ENCODE results near the gene ZNF474.

ZNF474 gene

DNA sequence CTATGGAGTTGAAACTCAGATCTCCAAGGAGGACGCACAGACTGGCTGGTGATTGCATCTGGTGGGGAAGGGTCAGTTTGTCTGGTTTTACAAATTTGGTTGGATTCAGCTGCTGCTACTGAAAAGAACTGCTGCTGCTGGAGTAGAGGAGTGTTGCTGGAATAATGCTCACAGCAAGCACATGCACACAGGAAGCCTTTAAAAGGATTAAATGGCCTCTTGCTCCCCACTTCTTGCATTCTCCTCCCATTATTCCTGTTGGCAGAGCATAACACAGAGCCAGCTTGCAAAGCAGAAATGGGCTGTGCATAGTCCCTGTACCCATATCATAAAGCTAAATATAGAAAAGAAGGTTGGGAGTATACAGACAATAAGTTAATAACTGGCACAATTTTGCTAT, 16.6 kb downstream of the ZNF474 start:
- Histone ChIP-seq H3K36me3 (ENCODE audit: control insufficient read depth, insufficient read depth, low read length) (no peaks in the 10 kb centered on the region), H3K4me1 (ENCODE audit: control insufficient read depth, insufficient read depth, low read length) (no peaks in the 10 kb centered on the region), H3K4me3 (ENCODE audit: low read length) (no peak overlapping the region), H3K9me3 (ENCODE audit: control insufficient read depth, low read length) (no peaks in the 10 kb centered on the region), H3K27me3 (ENCODE audit: control insufficient read depth, insufficient read depth, low read length) (no peaks in the 10 kb centered on the region), H3K9ac (ENCODE audit: low read length) (no peak overlapping the region)

DNA sequence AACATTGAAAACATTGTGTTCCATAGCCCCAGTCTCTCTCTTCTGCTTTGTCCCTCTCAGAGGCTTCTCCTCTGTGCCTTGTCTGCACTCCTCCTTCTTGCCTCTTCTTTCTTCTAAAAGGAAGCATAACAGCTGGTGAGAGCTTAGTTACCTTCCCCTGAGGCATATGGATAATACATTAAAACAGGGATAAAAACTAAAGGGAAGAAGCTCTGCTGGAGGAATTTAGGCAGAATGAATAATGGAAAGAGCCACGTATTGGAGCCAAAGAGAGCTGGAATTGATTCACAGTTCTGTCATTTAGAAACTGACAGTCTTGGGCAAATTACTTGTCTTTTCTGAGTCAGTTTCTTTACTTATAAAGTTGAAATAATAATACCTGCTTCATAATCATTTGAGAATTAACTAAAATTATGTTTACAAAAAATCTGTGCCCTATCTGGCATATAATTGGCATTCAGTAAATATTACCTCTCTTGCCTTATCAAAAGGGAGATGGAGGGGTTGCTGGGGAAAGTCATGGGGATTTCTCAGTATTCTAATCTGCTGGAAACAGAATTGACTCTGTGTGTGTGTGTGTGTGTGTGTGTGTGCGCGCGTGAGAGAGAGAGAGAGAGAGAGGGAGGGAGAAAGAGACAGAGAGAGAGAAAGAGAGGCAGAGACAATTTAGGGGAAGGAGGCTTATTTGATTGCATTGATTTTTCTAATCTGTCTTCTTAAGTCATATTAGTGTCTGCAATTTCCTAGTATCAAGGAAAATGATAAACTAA, 20.2 kb downstream of the ZNF474 start:
- Histone ChIP-seq H3K9ac (ENCODE audit: low read length) (no peak overlapping the region), H3K9me3 (ENCODE audit: control insufficient read depth, low read length) (no peaks in the 10 kb centered on the region), H3K36me3 (ENCODE audit: control insufficient read depth, insufficient read depth, low read length) (no peaks in the 10 kb centered on the region), H3K4me1 (ENCODE audit: control insufficient read depth, insufficient read depth, low read length) (no peaks in the 10 kb centered on the region), H3K4me3 (ENCODE audit: low read length) (no peak overlapping the region), H3K27me3 (ENCODE audit: control insufficient read depth, insufficient read depth, low read length) (no peaks in the 10 kb centered on the region)

DNA sequence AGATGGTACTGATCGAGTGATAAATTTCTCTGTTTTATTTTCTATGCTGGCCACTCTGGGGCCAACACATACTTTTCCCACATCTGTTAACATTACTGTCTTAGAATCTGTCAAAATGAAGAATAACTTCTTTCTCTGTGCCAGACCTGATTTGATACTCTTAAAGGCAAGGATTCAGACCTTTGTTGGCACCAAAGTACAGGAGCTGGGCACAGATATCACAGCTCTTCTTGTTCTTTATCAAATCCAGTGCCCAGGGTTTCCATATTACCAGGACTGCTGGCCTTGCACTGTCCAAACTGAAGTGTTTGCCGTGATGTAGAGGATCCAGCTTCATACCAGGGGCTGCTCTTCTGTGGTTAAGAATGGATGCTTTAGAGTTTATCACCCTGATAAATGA, 20.9 kb downstream of the ZNF474 start:
- Histone ChIP-seq H3K27me3 (ENCODE audit: control insufficient read depth, insufficient read depth, low read length) (no peaks in the 10 kb centered on the region), H3K9me3 (ENCODE audit: control insufficient read depth, low read length) (no peaks in the 10 kb centered on the region), H3K36me3 (ENCODE audit: control insufficient read depth, insufficient read depth, low read length) (no peaks in the 10 kb centered on the region), H3K4me1 (ENCODE audit: control insufficient read depth, insufficient read depth, low read length) (no peaks in the 10 kb centered on the region), H3K4me3 (ENCODE audit: low read length) (no peak overlapping the region), H3K9ac (ENCODE audit: low read length) (no peak overlapping the region)

DNA sequence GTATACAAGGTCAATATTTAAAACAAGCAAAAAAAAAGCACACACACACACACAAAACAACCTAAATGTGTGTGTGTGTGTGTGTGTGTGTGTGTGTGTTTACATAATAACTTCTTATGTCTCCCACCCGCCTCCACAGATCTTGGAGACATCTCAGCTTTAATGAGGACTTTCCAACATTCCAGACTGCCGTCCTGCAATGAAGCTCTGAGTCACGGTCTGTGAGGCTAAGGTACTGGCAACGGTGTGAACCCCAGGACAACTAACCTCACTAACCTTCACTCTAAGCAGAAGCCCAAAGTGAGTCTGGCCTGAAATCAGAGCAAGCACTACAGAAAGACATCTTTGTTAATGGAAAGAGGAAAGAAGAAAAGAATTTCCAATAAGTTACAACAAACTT, 22.3 kb downstream of the ZNF474 start:
- Histone ChIP-seq H3K9ac (ENCODE audit: low read length) (no peak overlapping the region), H3K4me3 (ENCODE audit: low read length) (no peak overlapping the region), H3K36me3 (ENCODE audit: control insufficient read depth, insufficient read depth, low read length) (no peaks in the 10 kb centered on the region), H3K27me3 (ENCODE audit: control insufficient read depth, insufficient read depth, low read length) (no peaks in the 10 kb centered on the region), H3K9me3 (ENCODE audit: control insufficient read depth, low read length) (no peaks in the 10 kb centered on the region), H3K4me1 (ENCODE audit: control insufficient read depth, insufficient read depth, low read length) (no peaks in the 10 kb centered on the region)

DNA sequence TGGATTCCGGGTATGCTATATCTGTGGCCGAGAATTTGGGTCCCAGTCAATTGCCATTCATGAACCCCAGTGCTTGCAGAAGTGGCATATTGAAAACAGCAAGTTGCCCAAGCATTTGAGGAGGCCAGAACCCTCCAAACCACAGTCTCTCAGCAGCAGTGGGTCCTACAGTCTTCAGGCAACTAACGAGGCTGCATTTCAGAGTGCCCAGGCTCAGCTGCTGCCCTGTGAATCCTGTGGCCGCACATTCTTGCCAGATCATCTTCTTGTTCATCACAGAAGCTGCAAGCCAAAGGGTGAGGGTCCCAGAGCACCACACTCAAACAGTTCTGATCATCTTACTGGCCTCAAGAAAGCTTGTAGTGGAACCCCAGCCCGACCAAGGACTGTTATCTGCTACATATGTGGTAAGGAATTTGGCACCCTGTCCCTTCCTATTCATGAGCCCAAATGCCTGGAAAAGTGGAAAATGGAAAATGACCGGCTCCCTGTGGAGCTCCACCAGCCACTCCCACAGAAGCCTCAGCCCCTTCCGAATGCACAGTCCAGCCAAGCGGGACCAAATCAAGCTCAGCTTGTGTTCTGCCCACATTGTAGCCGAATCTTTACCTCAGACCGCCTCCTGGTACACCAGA, 23.0 kb downstream of the ZNF474 start:
- Histone ChIP-seq H3K36me3 (ENCODE audit: control insufficient read depth, insufficient read depth, low read length) (no peaks in the 10 kb centered on the region), H3K27me3 (ENCODE audit: control insufficient read depth, insufficient read depth, low read length) (no peaks in the 10 kb centered on the region)

DNA sequence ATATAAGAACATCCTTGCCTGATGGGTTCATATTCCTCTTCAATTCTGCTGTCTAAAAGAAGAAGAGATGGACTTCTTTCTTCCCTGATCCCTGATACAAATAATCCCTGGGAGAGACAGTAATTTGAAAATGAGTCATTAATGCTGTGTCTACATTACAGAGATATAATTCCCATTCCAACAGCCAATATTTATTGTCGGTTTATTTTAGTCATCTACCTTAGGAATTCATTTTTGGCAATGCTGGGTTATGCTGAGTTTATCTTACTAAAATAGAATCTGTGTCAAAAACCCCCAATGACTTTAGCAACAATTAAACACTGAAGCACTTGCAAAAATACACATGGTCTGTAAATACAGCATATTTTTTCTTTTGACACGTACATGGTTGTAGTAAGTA, 23.9 kb downstream of the ZNF474 start:
- Histone ChIP-seq H3K27me3 (ENCODE audit: control insufficient read depth, insufficient read depth, low read length) (no peaks in the 10 kb centered on the region), H3K4me1 (ENCODE audit: control insufficient read depth, insufficient read depth, low read length) (no peaks in the 10 kb centered on the region), H3K9me3 (ENCODE audit: control insufficient read depth, low read length) (no peaks in the 10 kb centered on the region), H3K9ac (ENCODE audit: low read length) (no peak overlapping the region), H3K4me3 (ENCODE audit: low read length) (no peak overlapping the region), H3K36me3 (ENCODE audit: control insufficient read depth, insufficient read depth, low read length) (no peaks in the 10 kb centered on the region)

More for the DNA sequence above, 23.0 kb downstream of the ZNF474 start:
- no peak overlapping the region for H3K9ac ChIP-seq (ENCODE audit: low read length)
- no peak overlapping the region for H3K4me3 ChIP-seq (ENCODE audit: low read length)
- H3K9me3 ChIP-seq (ENCODE audit: control insufficient read depth, low read length): no peaks in the 10 kb centered on the region
- H3K4me1 ChIP-seq (ENCODE audit: control insufficient read depth, insufficient read depth, low read length): no peaks in the 10 kb centered on the region

DNA sequence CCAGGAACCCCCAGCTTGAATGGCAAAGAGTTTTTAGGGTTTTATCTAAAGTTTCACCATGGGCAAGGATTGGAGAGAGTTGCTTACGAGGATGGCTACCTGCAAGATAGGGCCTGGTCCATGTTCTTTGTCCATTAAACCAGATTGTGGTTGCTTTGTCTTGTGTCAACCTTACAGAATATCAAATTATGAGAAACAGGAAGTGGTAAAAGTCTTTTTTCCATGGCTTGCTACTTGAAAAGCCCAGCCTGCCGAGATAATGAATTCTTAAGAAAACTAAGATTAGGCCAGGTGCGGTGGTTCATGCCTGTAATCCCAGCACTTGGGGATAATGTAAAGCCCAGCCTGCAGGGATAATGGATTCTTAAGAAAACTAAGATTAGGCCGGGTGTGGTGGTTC, 24.4 kb downstream of the ZNF474 start:
- Histone ChIP-seq H3K36me3 (ENCODE audit: control insufficient read depth, insufficient read depth, low read length) (no peaks in the 10 kb centered on the region), H3K9ac (ENCODE audit: low read length) (no peak overlapping the region), H3K9me3 (ENCODE audit: control insufficient read depth, low read length) (no peaks in the 10 kb centered on the region), H3K4me1 (ENCODE audit: control insufficient read depth, insufficient read depth, low read length) (no peaks in the 10 kb centered on the region), H3K27me3 (ENCODE audit: control insufficient read depth, insufficient read depth, low read length) (no peaks in the 10 kb centered on the region), H3K4me3 (ENCODE audit: low read length) (no peak overlapping the region)

DNA sequence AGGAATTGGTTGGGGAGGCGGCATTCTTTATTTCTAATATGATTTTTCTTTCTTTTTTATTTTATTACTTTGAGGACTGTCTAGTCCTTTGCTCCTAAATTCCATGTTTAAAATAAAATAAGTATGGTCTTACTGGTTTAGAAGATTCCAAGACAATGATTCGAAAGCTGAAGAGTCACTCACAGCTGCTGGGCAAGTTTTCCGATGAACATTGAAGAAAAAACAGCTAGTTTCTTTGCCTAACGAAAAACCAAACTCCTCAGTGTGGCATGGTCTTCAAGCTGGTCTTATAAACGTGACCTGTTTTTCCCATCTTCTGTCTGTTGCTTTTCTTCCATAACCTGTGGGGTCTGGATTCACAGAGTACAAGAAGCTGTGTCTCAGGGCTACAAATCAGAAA, 25.1 kb downstream of the ZNF474 start:
- Histone ChIP-seq H3K9ac (ENCODE audit: low read length) (no peak overlapping the region), H3K9me3 (ENCODE audit: control insufficient read depth, low read length) (no peaks in the 10 kb centered on the region), H3K4me3 (ENCODE audit: low read length) (no peak overlapping the region), H3K4me1 (ENCODE audit: control insufficient read depth, insufficient read depth, low read length) (no peaks in the 10 kb centered on the region), H3K36me3 (ENCODE audit: control insufficient read depth, insufficient read depth, low read length) (no peaks in the 10 kb centered on the region), H3K27me3 (ENCODE audit: control insufficient read depth, insufficient read depth, low read length) (no peaks in the 10 kb centered on the region)

DNA sequence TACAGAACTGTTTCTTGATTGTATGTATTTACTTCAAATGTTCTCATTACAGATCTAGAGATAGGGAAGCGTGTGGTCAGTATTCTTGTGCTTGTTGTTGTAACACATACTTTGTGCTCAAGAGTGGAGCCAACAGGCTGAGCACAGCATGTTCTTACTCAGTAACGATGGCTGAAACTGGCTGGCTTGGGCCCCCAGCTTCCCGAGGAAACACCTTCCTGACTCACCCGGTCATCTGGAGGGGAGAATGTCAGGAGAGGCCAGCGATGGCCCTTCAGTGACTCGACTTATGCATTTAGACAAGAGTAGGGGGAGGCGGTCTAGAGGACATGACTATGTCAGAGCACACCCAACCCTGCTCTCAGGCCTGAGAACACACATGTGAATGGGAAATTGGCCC, 25.6 kb downstream of the ZNF474 start:
- H3K36me3 ChIP-seq (ENCODE audit: control insufficient read depth, insufficient read depth, low read length): no peaks in the 10 kb centered on the region

DNA sequence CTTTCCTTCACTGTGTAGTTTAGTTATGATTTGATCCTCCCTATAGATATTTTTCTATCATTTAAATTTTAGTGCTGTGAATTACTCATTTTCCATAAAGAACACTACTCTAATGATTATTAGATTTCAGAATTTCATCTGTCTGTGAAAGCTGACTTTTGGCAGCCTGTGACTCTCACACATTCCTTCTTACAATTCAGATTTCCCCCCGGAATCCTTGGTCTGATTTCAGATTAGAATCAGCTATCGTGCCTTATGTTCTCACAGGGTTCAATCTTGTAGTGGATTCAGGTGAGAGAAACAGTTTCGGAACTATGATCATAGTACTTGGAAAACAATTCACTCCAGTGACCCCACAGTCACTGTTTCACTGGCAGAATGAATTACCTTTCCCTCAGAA, 26.2 kb downstream of the ZNF474 start:
- no peaks in the 10 kb centered on the region for H3K4me1 ChIP-seq (ENCODE audit: control insufficient read depth, insufficient read depth, low read length)

More for the DNA sequence above, 25.6 kb downstream of the ZNF474 start:
- Histone ChIP-seq H3K9me3 (ENCODE audit: control insufficient read depth, low read length) (no peaks in the 10 kb centered on the region), H3K4me1 (ENCODE audit: control insufficient read depth, insufficient read depth, low read length) (no peaks in the 10 kb centered on the region), H3K27me3 (ENCODE audit: control insufficient read depth, insufficient read depth, low read length) (no peaks in the 10 kb centered on the region), H3K4me3 (ENCODE audit: low read length) (no peak overlapping the region), H3K9ac (ENCODE audit: low read length) (no peak overlapping the region)

DNA sequence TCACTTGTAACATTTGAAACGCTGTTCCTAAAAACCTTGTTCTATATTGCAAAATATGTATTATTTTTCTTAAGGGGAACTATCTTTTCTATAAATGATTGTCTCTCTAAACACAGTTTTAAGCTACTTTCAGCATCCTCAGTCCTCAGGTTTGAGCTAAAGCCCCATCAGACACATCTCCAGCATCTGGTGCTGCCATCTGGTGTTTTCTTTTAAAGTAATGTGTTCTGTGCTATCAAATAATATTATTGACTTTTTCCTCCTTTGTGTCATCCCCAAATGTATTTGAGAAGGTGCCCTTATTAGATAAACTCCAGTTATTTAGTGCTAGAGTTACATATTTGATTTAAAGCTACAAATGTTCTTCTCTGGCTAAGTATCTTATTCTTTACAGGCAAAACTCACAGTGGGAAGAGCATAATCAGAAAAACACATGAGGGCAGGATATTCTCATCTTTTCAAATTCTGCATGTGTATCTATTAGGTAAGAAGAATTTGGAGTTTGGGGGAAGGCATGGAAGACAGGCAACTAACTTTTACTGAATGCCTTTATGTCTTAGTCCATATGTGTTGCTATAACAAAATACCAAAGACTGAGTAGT, 27.5 kb downstream of the ZNF474 start:
- Histone ChIP-seq H3K9ac (ENCODE audit: low read length) (no peak overlapping the region), H3K27me3 (ENCODE audit: control insufficient read depth, insufficient read depth, low read length) (no peaks in the 10 kb centered on the region), H3K9me3 (ENCODE audit: control insufficient read depth, low read length) (no peaks in the 10 kb centered on the region), H3K36me3 (ENCODE audit: control insufficient read depth, insufficient read depth, low read length) (no peaks in the 10 kb centered on the region), H3K4me3 (ENCODE audit: low read length) (no peak overlapping the region), H3K4me1 (ENCODE audit: control insufficient read depth, insufficient read depth, low read length) (no peaks in the 10 kb centered on the region)

More for the DNA sequence above, 26.2 kb downstream of the ZNF474 start:
- H3K27me3 ChIP-seq (ENCODE audit: control insufficient read depth, insufficient read depth, low read length): no peaks in the 10 kb centered on the region
- H3K4me3 ChIP-seq (ENCODE audit: low read length): no peak overlapping the region
- no peaks in the 10 kb centered on the region for H3K9me3 ChIP-seq (ENCODE audit: control insufficient read depth, low read length)
- H3K36me3 ChIP-seq (ENCODE audit: control insufficient read depth, insufficient read depth, low read length): no peaks in the 10 kb centered on the region
- H3K9ac ChIP-seq (ENCODE audit: low read length): no peak overlapping the region

DNA sequence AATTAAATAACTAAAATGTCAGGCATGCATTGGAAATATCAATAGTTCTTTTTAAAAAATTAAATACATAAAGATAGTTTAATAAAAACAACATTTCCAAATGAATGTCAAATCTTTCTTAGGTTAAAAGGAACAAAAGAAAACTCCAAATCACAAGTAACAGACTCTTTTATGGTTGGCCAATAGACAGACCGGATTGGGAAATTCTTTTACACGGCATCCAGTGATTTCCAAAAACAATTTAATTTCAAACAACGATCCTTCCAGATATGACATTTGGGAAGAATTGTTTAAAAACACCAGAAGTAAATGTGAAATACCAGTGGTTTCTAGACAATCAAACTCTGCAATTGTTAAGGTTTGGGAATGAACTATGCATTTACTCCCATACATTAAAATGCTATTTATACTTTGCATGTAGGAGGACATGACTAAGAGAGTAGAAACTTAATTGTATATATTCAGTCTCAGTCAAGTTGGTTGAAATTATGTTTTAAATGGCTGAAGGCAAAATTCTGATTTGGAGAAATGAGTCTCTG, 32.8 kb downstream of the ZNF474 start:
- no peaks in the 10 kb centered on the region for H3K36me3 ChIP-seq (ENCODE audit: control insufficient read depth, insufficient read depth, low read length)
- no peak overlapping the region for H3K4me3 ChIP-seq (ENCODE audit: low read length)

More for the DNA sequence above, 32.8 kb downstream of the ZNF474 start:
- no peaks in the 10 kb centered on the region for H3K9me3 ChIP-seq (ENCODE audit: control insufficient read depth, low read length)
- H3K9ac ChIP-seq (ENCODE audit: low read length): no peak overlapping the region
- no peaks in the 10 kb centered on the region for H3K4me1 ChIP-seq (ENCODE audit: control insufficient read depth, insufficient read depth, low read length)
- H3K27me3 ChIP-seq (ENCODE audit: control insufficient read depth, insufficient read depth, low read length): no peaks in the 10 kb centered on the region

Measured in mucosa of stomach (tissue), 1 donor.